ENCODE measurements around the gene FUOM.
"Not testable (repeated sequence)": the region's sequence is repeated elsewhere in the genome, so short reads cannot be mapped to it uniquely, and the experiment has no call there.

FUOM gene

DNA sequence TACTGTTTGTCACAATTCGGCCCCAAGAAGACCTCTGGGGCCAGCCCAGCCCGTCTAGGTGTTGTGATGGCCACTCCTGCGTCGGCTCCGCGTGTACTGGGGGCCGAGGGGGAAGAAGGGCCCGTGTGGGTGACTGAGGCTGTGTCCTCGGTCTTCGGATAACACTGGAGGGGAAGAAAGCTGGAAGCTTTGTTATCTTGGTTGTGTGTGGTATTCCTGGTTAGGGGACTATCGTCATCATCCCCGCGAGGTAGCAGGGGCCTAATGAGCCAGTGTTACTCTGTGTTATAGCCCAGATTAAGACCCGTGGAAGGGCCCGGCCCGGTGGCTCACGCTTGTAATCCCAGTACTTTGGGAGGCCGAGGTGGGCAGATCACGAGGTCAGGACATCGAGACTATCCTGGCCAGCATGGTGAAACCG, 37.0 kb upstream of the FUOM start:
- Histone ChIP-seq H3K4me3 (ENCODE audit: low read length) (peak overlapping the region; percentile 60), H3K36me3 (ENCODE audit: control insufficient read depth, insufficient read depth, low read length) (no peaks in the 10 kb centered on the region), H3K9ac (ENCODE audit: low read length) (peak overlapping the region; percentile 90), H3K4me1 (ENCODE audit: control insufficient read depth, insufficient read depth, low read length) (peaks cover 6% of the 10 kb centered on the region), H3K9me3 (ENCODE audit: control insufficient read depth, low read length) (no peaks in the 10 kb centered on the region), H3K27me3 (ENCODE audit: control insufficient read depth, insufficient read depth, low read length) (no peaks in the 10 kb centered on the region)

DNA sequence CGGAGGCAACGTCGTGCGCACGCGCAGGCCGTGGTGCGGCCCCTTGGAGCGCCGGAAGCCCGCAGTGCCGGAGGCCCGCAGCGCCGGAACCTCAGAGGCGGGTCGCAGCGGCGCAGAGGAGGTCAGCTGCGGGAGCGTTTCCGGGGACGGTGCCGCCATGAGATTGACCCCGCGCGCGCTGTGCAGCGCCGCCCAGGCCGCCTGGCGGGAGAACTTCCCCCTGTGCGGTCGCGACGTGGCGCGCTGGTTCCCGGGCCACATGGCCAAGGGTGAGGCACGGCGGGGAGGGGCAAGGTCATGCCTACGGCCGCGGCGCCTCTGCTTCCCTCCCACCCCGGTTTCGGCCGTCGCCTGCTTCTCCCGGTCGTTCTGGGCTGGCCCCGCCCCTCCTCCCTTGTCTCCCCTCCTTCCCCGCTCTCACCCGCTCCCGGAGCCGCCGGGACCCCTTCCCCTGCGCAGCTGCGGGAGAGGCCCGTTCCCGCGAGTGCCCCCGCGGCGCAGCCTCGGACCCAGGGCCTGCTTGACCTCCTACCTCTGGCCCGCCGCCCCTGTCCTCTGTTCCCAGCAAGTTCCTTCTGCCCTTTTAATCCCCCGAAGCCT, 36.3 kb upstream of the FUOM start, which contains the start of gene MTG1:
Gene MTG1 (plus strand): TSS at position 94 of the 600 bp plus-strand sequence. CDS start 64 bp downstream, at position 158.
- H3K27me3 ChIP-seq (ENCODE audit: control insufficient read depth, insufficient read depth, low read length), result no peaks in the 10 kb centered on the region
- peaks cover 6% of the 10 kb centered on the region for H3K4me1 ChIP-seq (ENCODE audit: control insufficient read depth, insufficient read depth, low read length)
- H3K4me3 ChIP-seq (ENCODE audit: low read length), result peak within 1 kb of the TSS; percentile 60
- peak within 1 kb of the TSS; percentile 90 for H3K9ac ChIP-seq (ENCODE audit: low read length)
- H3K36me3 ChIP-seq (ENCODE audit: control insufficient read depth, insufficient read depth, low read length), result no peaks in the 10 kb centered on the region
- H3K9me3 ChIP-seq (ENCODE audit: control insufficient read depth, low read length), result no peaks in the 10 kb centered on the region

GRCh38 chr10:133393401-133394063, 35.7 kb upstream of the FUOM start:
- Histone ChIP-seq H3K4me3 (ENCODE audit: low read length) (peak overlapping the region; percentile 60), H3K4me1 (ENCODE audit: control insufficient read depth, insufficient read depth, low read length) (peaks cover 6% of the 10 kb centered on the region), H3K9ac (ENCODE audit: low read length) (peak overlapping the region; percentile 31), H3K36me3 (ENCODE audit: control insufficient read depth, insufficient read depth, low read length) (no peaks in the 10 kb centered on the region), H3K27me3 (ENCODE audit: control insufficient read depth, insufficient read depth, low read length) (no peaks in the 10 kb centered on the region), H3K9me3 (ENCODE audit: control insufficient read depth, low read length) (no peaks in the 10 kb centered on the region)

- Histone ChIP-seq H3K27me3 (ENCODE audit: control insufficient read depth, insufficient read depth, low read length) (no peaks in the 10 kb centered on the region), H3K9me3 (ENCODE audit: control insufficient read depth, low read length) (no peaks in the 10 kb centered on the region), H3K9ac (ENCODE audit: low read length) (no peak overlapping the region), H3K4me1 (ENCODE audit: control insufficient read depth, insufficient read depth, low read length) (peaks cover 6% of the 10 kb centered on the region), H3K4me3 (ENCODE audit: low read length) (no peak overlapping the region), H3K36me3 (ENCODE audit: control insufficient read depth, insufficient read depth, low read length) (no peaks in the 10 kb centered on the region)
Observed at GRCh38 chr10:133391761-133392518, 34.1 kb upstream of the FUOM start.

DNA sequence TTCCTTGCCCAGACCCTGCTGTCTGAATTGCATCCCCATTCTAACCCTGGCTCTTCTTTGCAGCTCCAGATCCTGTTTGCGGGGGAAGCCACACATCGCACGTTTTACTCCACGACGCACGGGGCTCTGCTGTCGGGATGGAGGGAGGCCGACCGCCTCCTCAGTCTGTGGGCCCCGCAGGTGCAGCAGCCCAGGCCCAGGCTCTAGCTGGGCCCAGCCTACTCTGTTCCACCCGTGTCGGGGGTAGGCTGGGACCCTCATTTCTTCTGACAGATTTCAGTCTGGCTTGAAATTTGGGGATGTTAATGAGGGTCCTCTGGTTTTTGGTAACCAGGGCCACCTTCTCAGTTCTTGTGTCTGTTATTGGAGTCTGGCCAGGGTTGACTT, 33.4 kb upstream of the FUOM start:
- no peaks in the 10 kb centered on the region for H3K27me3 ChIP-seq (ENCODE audit: control insufficient read depth, insufficient read depth, low read length)
- H3K4me1 ChIP-seq (ENCODE audit: control insufficient read depth, insufficient read depth, low read length), result peaks cover 6% of the 10 kb centered on the region
- H3K9me3 ChIP-seq (ENCODE audit: control insufficient read depth, low read length), result no peaks in the 10 kb centered on the region
- H3K9ac ChIP-seq (ENCODE audit: low read length), result no peak overlapping the region
- H3K4me3 ChIP-seq (ENCODE audit: low read length), result no peak overlapping the region
- no peaks in the 10 kb centered on the region for H3K36me3 ChIP-seq (ENCODE audit: control insufficient read depth, insufficient read depth, low read length)

- no peak overlapping the region for H3K4me3 ChIP-seq (ENCODE audit: low read length)
- no peak overlapping the region for H3K9ac ChIP-seq (ENCODE audit: low read length)
- H3K4me1 ChIP-seq (ENCODE audit: control insufficient read depth, insufficient read depth, low read length), result peaks cover 6% of the 10 kb centered on the region
- no peaks in the 10 kb centered on the region for H3K9me3 ChIP-seq (ENCODE audit: control insufficient read depth, low read length)
- H3K27me3 ChIP-seq (ENCODE audit: control insufficient read depth, insufficient read depth, low read length), result no peaks in the 10 kb centered on the region
- H3K36me3 ChIP-seq (ENCODE audit: control insufficient read depth, insufficient read depth, low read length), result no peaks in the 10 kb centered on the region
Observed at GRCh38 chr10:133390597-133391248, 32.9 kb upstream of the FUOM start.

DNA sequence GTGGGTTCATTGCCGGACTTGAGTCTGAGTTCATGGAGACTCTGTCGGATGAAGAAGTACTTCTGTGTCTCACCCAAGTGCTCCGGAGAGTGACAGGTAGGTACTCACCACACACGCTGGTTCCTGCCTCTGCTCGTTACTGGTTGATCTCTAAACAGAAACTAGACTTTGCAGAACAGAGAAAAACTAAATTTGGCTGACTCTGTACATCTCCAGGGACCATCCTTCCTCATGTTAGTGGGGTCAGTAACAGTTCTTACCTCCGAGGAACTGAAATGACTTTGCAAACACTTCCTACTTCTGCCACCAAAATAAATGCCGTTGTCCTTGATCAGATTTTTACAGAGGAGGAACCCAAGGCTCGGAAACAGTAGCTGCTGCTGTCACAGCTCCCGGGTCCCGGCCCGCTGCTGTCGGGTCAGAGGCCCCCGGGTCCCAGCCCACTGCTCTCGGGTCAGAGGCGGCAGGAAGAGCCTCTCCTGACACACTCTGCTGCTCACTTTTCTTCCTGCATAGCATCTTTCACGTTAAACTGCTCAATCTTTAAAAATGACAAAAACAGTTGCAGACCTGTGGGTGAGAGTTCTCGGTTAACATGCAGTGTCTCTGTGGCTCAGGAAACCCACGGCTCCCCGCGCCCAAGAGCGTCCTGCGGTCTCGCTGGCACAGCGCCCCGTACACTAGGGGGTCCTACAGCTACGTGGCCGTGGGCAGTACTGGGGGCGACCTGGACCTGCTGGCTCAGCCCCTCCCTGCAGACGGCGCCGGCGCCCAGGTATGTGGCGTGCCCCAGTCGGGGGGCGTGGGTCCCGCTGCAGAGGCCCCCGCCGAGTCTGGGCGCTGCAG, 31.4 kb upstream of the FUOM start:
- Histone ChIP-seq H3K9me3 (ENCODE audit: control insufficient read depth, low read length) (no peaks in the 10 kb centered on the region), H3K9ac (ENCODE audit: low read length) (peak overlapping the region; percentile 15), H3K36me3 (ENCODE audit: control insufficient read depth, insufficient read depth, low read length) (no peaks in the 10 kb centered on the region), H3K4me1 (ENCODE audit: control insufficient read depth, insufficient read depth, low read length) (no peaks in the 10 kb centered on the region), H3K4me3 (ENCODE audit: low read length) (no peak overlapping the region), H3K27me3 (ENCODE audit: control insufficient read depth, insufficient read depth, low read length) (no peaks in the 10 kb centered on the region)

GRCh38 chr10:133388236-133388972, 30.6 kb upstream of the FUOM start:
- H3K36me3 ChIP-seq (ENCODE audit: control insufficient read depth, insufficient read depth, low read length), result no peaks in the 10 kb centered on the region

DNA sequence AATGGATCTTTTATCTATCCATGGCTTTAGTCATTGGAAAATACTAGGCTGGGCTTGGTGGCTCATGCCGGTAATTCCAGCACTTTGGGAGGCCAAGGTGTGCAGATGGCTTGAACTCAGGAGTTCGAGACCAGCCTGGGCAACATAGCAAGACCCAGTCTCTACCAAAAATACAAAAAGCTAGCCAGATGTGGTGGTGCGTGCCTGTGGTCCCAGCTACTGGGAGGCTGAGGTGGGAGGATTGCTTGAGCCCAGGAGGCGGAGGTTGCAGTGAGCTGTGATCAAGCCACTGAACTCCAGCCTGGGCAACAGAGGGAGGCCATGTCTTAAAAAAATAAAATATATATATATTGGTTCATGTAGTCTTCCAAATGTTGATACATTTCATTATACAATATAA, 29.1 kb upstream of the FUOM start:
- H3K4me1 ChIP-seq (ENCODE audit: control insufficient read depth, insufficient read depth, low read length); H3K9me3 ChIP-seq (ENCODE audit: control insufficient read depth, low read length); H3K36me3 ChIP-seq (ENCODE audit: control insufficient read depth, insufficient read depth, low read length); H3K4me3 ChIP-seq (ENCODE audit: low read length); H3K9ac ChIP-seq (ENCODE audit: low read length); H3K27me3 ChIP-seq (ENCODE audit: control insufficient read depth, insufficient read depth, low read length): not testable (repeated sequence)

More at GRCh38 chr10:133388236-133388972, 30.6 kb upstream of the FUOM start:
- Histone ChIP-seq H3K4me3 (ENCODE audit: low read length) (no peak overlapping the region), H3K9me3 (ENCODE audit: control insufficient read depth, low read length) (no peaks in the 10 kb centered on the region), H3K4me1 (ENCODE audit: control insufficient read depth, insufficient read depth, low read length) (no peaks in the 10 kb centered on the region), H3K9ac (ENCODE audit: low read length) (no peak overlapping the region), H3K27me3 (ENCODE audit: control insufficient read depth, insufficient read depth, low read length) (no peaks in the 10 kb centered on the region)

DNA sequence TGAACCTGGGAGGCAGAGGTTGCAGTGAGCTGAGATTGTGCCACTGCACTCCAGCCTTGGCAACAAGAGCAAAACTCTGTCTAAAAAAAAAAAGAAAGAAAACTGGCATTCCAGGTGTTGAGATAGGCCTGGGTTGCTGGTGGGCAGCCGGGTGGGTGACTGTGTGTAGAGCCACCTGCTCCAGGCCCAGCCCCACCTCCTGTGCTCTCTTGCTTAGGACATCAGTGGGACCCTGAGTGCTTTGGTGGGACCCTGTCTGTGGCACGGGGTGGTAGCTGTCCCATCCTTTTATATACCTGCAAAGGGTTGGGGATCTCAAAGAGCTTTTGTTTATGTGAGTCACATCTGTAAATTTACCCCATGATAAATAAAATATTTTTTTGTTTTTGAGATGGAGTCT, 27.4 kb upstream of the FUOM start:
- Histone ChIP-seq H3K36me3 (ENCODE audit: control insufficient read depth, insufficient read depth, low read length) (no peaks in the 10 kb centered on the region), H3K27me3 (ENCODE audit: control insufficient read depth, insufficient read depth, low read length) (no peaks in the 10 kb centered on the region), H3K4me3 (ENCODE audit: low read length) (no peak overlapping the region), H3K9me3 (ENCODE audit: control insufficient read depth, low read length) (no peaks in the 10 kb centered on the region), H3K4me1 (ENCODE audit: control insufficient read depth, insufficient read depth, low read length) (no peaks in the 10 kb centered on the region), H3K9ac (ENCODE audit: low read length) (no peak overlapping the region)

- H3K4me1 ChIP-seq (ENCODE audit: control insufficient read depth, insufficient read depth, low read length), result no peaks in the 10 kb centered on the region
- H3K36me3 ChIP-seq (ENCODE audit: control insufficient read depth, insufficient read depth, low read length), result no peaks in the 10 kb centered on the region
- H3K27me3 ChIP-seq (ENCODE audit: control insufficient read depth, insufficient read depth, low read length), result no peaks in the 10 kb centered on the region
- H3K9ac ChIP-seq (ENCODE audit: low read length), result no peak overlapping the region
- H3K9me3 ChIP-seq (ENCODE audit: control insufficient read depth, low read length), result no peaks in the 10 kb centered on the region
- H3K4me3 ChIP-seq (ENCODE audit: low read length), result no peak overlapping the region
Observed at GRCh38 chr10:133384071-133384470, 26.3 kb upstream of the FUOM start.

All from mucosa of stomach (tissue), 1 donor.